Stimulated activated CD8-positive, alpha-beta memory T cell treated with anti-CD3 and anti-CD28 coated beads, Interleukin-4, amount 100 ng/mL, for 1 hour (primary cell): Measurements from ENCODE around the gene AGPAT2.
A peak's percentile ranks its signal among the peaks of the same experiment; 100 is the strongest.
"Not testable (repeated sequence)": the region's sequence is repeated elsewhere in the genome, so short reads cannot be mapped to it uniquely, and the experiment has no call there.

Source experiments
- DNase-seq, 2 donors: peaks; one replicate each; pipeline ENCODE4 v3.0.0-alpha.2; 2020; ENCODE audit warnings: low read depth in 2 of 2, low spot score in 1 of 2

The AGPAT2 gene

GRCh38 chr9:136650021-136650420 is 37.2 kb downstream of the AGPAT2 start:
- no peak for DNase-seq

DNA sequence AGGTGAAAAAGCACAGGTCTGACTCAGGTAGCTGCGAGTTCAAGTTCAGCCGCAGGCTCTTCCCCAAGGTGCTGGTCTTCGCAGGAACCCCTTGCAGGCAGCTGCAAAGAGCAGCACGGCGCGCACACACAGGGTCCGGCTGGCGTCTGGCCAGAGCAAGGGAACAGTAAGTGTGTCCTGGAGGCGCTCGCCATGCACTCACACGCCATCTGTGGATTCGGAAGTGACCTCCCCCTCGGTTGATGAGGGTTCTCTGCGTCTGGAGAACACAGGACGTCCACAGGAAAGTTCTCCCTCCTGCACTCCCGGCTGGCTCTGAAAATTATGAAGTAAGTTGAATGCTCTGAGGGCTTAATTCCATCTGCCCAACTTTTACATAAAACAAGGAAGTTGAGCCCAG is 38.5 kb downstream of the AGPAT2 start:
- DNase-seq, result no peak

GRCh38 chr9:136646827-136647711 is 40.2 kb downstream of the AGPAT2 start:
- DNase-seq, result no peak

GRCh38 chr9:136645903-136646754 is 41.1 kb downstream of the AGPAT2 start:
- no peak for DNase-seq

DNA sequence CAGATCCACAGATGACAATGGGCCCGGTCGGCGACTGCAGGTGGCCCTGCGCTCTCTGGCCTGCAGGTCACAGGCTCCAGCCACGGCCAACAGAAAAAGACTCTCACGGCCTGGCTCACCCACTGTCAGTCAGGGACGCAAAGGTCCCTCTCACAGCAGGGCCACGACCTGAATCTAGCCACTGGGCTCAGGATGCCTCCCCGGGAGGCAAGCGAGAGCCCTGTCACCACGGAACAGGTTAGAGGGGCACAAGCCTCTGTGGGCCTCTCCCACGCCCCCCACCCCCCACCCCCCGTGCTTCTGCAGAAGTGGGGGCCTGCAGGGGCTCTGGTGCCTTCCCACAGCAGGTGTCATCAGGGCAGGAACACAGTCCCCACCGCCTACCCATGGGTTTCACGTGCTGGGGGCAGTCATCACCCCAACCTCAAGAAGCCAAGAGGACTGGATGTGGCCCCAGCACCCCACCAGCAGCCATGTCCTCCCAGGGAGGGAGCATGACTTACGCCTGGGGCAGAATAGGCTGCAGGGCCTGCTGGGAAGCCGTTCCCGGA is 41.8 kb downstream of the AGPAT2 start:
- no peak for DNase-seq

- peak; percentile 41 to 48 for DNase-seq
Observed at GRCh38 chr9:136644593-136645351, 42.5 kb downstream of the AGPAT2 start.

GRCh38 chr9:136644343-136644592 is 43.0 kb downstream of the AGPAT2 start:
- no peak for DNase-seq

- DNase-seq, result no peak
Observed at GRCh38 chr9:136643596-136644342, 43.5 kb downstream of the AGPAT2 start.

- DNase-seq, result no peak
Observed at GRCh38 chr9:136642439-136642921, 44.8 kb downstream of the AGPAT2 start.

- no peak for DNase-seq
Observed at GRCh38 chr9:136640171-136641111, 46.8 kb downstream of the AGPAT2 start.

DNA sequence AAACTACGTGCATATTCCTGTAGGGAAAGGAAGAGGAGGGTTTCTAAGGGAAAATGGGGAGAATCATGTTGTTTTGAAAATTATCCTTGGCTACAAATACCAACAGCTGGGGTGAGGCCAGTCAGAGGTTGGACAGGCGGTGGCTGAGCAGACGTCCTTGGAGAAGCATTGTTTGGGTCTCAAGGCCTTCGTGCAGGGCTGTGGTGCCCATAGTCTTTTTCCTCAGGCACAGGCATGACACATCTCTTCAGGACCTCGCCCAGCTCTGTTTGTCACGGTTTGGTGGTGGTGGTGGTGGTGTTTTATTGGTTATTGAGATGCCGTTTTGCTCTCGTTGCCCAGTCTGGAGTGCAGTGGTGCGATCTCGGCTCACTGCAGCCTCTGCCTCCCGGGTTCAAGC is 52.4 kb downstream of the AGPAT2 start:
- DNase-seq, result no peak

GRCh38 chr9:136632491-136633106 is 54.7 kb downstream of the AGPAT2 start:
- DNase-seq, result not testable (repeated sequence)

- not testable (repeated sequence) for DNase-seq
Observed at GRCh38 chr9:136632072-136632471, 55.2 kb downstream of the AGPAT2 start.

- peak; percentile 58 to 63 for DNase-seq
Observed at GRCh38 chr9:136631038-136632000, 55.9 kb downstream of the AGPAT2 start.

DNA sequence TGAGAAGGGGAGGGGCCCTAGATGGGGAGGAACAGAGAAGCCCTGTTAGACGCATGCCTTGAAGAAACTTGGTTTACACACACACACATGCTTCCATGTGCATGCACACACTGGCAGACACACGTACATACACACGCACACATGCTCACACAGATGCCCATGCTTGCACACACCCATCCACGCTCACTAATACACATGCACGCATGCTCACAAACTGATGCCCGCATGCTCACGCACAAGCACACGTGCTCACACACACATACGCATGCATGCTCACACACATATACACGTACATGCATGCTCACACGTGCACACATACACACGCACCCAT is 56.6 kb downstream of the AGPAT2 start:
- no peak for DNase-seq

DNA sequence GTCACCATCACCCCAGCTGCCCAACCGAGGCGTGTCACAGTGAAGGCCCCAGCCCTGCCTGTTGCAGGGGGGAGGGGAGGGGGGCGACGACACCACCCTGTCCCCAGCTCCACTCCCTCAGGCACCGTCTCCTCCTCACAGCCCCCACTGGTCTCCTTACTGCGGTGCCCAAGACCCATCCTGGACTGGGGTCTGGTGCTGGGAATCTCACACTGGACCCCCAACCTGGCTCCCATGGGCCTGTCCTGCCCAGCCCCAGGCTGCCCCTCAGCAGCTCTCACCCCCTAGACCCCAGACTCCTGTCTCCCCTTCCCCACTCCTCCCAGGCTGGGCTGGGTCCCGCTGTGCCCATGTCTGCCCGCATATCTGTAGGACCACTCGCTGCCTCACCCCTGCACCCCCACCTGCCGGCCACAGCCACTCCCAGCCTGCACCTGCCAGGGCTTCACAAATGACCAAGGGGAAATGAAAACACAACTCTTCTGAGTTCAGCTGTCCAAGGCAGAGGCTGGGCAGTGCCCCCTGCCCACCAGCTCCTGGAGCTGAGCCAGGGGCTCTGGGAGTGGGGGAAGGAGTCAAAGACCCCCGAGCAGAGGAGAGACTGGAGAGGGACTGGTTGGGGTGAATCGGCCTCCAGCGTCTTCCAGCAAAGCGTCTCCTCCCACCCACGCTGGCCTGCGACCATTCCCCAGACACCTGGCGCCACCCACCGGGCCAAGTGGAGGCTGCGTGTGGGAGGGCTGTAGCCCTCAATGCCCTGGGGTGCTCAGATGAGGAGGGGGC is 57.2 kb downstream of the AGPAT2 start:
- DNase-seq, result peak in 1 of 2 donors; percentile 49
